HG03521 (cell line): ENCODE results near the gene SMIM1.
"Not testable (repeated sequence)": the region's sequence is repeated elsewhere in the genome, so short reads cannot be mapped to it uniquely, and the experiment has no call there.

ENCODE experiments used
- ATAC-seq: cut with Tn5 transposase; IDR thresholded peaks from one replicate; pipeline ENCODE4 v1.9.1; 2021; ENCODE audit warnings: mild to moderate bottlenecking, moderate library complexity; ENCODE audit not compliant: unreplicated experiment

Gene SMIM1

DNA sequence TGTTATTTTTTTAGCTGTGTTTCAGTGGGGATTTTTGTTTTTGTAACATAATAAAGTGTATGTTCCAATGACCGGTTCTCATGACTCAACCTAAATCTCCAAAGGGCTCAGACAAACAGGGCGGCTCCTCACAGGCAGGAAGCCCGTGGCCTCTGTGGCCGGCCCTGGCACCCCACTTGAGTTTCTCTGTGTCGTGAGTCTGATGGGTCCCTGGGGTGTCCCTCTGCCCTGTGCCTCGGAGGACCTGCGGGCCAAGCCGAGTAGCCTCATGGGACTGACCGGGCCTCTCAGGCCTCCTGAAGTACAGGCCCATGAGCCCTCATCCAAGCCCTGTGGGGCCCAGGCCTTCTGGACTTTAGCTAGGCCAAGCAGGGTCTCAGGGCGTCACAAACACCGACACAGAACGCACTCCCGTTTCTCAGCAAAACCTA is 36.4 kb upstream of the SMIM1 start:
- ATAC-seq: no peak

DNA sequence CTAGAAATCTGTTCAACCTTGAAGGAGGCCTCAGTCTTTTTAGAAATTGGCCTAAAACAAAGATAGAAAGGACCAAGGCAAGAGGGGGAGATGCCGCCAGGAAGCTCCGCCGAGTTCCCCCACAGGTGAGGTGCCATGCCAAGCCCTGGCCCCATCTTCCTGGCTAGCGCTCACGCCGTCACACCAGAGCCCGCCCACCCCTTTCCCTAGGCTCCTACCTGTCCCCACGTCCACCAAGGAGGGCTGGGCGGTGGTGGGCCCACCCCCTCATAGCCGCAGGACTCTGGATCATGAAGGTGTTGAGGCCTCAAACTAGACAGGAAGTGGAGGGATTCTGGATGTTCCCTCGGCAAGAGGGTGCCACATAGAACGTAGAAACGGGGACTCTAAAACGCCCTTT is 35.8 kb upstream of the SMIM1 start:
- no peak for ATAC-seq

DNA sequence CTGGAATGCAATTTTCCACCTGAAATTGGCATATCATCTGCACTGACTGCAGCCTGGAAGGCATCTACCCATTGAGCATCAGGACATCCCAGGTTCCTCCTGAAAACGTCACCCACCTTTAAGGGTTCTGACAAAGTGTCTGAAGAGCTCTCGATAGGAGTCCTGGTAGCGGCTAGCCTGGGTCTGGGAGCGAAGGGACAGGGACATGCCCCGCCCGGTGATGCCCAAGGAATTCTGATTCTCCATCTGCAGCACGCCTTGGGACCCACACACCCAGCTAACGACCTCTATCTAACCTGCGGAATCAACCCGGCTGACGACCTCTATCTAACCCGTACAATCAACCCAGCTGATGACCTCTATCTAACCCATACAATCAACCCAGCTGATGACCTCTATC is 33.6 kb upstream of the SMIM1 start:
- no peak for ATAC-seq

DNA sequence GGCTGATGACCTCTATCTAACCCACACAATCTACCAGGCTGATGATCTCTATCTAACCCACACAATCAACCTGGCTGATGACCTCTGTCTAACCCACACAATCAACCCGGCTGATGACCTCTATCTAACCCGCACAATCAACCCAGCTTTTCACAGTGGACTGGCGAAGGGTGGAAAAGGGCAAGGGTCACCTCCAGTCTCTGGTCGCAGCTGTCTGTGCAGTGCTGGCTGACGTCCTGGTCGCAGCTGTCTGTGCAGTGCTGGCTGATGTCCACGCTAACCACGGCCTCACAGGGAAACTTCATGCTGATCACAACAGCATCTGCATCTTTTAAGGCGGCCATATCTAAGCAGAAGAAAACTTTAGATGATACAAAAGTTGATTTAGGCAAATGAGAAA is 32.5 kb upstream of the SMIM1 start:
- ATAC-seq: no peak

DNA sequence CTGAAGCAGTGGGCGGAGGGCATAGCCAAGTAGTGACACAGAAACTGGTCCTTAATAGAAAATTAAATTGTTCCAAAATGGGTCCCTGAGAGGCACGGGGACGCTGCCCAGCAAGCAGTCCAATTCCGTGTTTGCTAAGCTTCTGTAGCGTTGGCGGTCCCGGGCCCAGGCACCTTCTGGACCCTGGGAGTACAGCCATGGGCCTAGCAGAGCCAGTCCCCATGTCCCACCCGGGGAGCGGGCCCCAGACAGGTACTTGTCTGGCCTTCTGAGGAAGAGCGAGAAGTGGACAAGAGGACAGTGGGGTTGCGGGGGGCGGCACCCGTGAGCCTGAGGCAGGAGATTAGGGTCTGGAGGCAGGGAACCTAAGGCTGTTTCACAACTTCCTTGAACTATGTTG is 31.8 kb upstream of the SMIM1 start:
- ATAC-seq: no peak

DNA sequence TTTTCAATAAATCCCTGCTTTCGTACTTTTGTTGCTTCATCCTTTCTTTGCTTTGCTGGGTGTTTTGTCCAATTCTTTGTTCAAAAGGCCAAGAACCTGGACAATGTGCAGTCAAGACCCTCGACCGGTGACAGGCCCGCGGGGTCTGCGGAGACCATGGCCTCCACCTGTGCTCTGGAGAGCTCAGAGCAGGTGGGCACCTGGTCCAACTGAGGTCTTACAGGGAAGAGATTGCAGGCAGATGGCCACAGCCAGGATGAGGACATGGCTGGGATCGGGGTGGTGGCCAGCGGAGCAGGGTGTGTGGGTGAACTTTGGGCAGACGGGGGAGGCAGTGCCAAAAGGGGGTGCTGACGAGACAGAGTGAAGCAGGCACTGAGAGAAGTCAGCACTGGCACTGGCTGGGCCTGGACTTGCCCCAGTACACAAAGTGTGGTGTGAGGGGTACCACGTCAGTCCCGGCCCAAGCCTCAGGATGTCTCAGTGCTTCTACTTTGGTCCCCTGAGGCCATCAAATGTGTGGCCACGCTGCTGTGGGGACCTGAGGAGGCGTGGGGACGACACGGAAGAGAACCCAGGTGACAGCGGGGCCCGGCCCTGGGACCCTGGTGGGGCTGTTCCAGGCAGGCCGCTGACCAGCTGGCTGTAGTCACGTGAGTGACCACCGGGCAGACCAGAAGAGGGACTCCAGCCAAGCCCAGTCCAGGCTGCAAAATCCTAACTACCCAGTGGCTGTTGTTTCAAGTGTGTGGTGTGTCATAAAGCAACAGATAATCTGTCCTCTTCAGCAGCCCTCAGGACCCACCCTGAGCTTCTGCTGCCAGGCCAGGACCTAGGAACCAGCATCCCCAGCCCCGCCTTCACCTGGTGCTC is 30.7 kb upstream of the SMIM1 start:
- ATAC-seq: no peak

DNA sequence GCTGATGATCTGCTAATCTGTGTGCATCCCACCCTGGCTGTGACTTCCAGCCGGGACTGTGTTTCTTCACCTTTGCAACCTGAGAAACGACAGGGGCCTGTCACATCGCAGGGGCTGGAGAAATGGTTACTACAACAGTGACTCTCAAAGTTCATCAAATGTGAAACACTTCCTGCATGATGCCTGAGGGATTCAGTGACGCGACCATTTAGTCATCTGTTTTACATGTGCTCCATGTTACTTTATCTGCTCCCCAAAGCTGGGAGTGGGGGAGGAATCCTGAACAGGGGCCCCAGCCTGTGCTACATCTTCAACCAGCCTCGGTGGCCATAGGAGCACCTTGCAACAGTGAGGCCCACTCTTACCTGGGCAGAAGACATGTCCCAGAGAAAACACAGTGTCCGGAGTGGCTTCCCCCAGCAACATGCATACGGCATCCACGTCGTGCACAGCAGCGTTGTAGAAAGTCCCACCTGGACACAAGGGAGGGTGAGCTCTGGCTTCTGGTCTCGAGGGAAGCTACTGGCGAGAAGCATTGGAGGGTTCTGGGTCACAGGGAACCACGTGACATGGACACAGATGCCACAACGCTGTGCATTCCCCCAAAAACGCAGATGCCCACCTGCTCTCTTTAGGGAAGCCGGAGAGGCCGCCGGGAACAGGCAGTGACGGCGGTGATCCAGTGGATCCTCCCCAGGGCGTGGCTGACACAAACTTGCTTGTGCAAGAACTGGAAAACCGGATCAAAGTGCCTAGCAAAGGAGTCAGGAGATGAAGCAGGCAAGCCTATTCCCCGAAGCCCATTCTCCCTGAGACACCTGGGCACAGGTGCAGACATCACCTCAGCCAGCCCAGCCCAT is 29.9 kb upstream of the SMIM1 start:
- ATAC-seq: no peak

DNA sequence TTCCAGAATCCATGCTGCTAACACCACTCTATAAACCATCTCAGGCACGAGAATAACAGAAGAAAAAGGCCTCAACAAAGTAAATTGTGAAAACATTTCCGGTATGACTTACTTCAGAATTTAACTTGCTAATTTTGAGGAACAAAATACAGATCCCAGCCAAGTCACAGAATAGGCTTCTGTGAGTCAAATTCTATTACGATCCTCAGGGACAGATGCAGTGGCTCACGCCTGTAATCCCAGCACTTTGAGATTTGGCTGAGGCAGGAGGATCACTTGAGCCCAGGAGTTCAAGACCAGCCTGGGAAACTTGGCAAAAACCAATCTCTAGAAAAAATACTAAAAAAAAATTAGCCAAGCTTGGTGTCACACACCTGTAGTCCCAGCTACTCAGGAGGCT is 29.1 kb upstream of the SMIM1 start:
- ATAC-seq: no peak

DNA sequence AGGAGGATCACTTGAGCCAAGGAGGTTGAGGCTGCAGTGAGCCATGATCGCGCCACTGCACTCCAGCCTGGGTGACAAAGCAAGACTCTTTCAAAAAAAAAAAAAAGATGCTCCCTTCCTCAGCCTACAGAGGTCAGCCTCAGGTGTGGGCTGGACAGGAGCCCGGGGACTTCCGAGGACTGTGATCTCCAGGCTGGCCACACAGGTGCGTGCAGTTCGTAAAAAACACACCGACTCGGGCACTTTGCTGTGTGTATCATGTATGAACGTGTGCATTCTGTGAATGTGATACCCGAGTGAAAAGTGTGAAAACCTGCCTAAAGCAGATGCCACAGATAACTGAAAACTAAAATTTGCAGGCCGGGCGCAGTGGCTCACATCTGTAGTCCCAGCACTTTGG is 28.7 kb upstream of the SMIM1 start:
- no peak for ATAC-seq

DNA sequence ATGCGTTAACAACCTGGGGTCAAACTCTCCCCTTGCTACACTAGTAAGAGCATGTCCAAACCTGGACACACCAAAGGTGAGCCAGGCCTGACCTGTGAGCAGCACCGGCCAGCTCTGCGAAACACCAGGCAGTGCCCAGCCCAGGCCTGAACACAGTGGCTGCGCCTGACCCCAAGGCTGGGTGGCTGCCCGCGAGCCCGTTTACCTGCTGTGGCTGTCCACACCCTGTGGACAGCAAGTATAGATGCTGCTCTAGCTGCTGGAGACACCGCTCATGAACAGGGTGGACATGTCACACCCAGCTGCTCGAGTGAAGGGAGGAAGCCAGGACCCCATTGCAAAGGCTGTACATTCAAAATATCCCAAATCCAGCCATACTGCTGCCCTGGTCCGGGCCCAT is 27.9 kb upstream of the SMIM1 start:
- no peak for ATAC-seq

DNA sequence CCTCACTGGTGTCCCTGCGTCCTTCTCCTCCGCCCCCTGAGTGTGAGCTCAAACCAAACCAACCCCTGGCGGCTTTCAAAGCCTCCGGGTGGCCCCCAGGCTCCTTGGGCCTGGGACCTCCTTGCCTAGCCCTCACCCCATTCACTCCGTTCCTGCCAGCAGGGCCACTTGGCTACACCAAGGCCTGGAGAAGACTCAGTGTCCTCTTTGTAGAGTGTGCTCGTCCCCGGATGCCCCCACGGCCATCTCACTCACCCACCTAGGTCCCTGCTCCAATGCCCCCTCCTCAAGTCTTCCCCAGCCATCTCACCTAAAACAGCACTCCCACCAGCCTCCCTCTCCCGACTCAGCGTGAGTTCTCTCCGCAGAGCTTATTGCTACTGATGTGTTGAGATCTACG is 27.5 kb upstream of the SMIM1 start:
- no peak for ATAC-seq

DNA sequence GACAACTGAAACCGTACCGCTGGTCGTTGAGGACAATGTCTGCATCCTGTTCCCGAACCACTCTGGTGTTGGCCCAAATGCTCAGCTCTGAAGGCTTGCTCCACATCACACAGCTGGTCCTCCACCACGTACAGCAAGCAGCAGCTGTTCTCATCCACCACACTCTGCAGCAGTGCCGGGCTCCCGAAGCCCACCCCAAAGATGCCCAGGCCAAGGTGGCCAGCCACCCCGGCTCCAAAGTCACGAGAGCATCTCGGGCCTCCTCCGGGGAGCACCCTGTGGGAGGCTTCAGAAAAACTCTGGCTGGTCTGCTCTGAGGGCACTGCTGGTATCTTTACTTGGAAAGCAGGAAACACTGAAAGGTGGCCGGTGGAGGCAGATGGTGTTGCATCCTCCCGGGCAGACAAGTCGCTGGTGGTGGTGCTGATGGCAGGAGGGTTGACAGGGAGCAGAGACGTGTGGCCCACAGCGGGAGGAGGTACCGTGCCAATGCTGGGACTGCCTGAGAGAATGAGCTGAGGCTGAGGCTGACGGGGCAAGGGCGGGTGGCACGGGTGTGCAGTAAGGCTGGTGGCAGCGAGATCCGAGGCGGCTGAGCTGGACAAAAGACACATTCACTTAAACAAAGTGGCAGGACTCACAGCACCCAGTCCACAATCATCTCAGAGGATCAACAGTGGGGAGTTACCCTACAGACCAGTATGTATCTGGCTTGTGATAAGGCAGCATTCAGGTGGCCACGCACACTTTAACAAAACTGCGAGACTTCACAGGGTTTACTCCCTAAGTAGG is 26.8 kb upstream of the SMIM1 start:
- ATAC-seq: no peak

DNA sequence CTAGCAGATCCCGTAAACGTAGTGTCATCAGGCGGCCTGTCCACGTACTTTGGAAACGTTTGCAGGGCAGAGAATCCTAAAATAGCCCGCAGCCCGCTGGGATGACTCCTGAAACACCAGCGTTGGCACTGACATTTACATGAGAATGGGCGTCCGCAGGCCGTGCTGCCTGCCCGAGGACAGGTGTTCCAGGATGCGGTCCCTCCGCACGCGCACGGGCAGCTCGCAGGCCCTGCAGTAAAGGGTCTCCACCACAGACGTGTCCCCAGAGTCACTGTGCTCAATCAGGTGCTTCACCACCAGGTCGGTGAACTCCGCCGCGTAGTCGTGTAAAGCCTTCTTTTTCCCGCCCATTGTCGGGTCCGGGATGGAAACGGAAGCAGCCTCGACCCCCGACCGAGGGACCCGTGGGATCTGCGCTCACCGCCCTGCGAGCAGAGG is 26.1 kb upstream of the SMIM1 start:
- no peak for ATAC-seq

DNA sequence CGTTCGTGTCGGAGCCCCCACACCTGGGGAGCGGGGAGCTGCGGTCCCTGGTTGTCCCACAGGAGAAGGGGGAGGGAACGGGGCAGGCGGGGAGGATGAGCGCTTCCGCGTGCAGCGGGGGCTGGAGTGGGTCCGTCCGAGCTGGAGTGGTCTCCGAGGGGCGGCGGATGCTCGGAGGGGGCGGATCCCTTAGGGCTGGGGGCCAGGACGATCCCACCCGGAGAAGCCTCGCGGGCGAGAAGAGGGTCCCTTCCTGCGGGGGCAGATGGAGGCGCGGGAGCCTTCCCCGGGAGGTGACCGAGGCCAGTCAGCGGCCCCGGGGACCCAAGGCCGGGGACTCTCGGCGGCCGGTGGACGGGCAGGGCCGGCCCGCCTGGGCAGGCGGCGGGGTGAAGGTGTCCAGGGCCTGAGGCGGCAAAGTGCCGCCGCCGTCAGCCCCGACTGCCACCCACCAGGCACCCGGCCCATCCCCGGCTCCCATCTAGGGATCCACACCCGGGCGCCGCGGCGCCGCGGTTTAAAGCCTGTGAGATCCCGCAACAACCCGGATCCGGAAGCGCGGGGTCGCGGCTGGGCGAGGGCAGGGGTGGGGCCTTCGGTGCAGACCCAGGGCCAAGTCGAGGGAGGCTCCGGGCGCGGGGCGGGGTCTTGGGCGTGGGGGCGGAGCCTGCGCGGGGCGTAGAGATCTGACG is 25.6 kb upstream of the SMIM1 start:
- no peak for ATAC-seq

DNA sequence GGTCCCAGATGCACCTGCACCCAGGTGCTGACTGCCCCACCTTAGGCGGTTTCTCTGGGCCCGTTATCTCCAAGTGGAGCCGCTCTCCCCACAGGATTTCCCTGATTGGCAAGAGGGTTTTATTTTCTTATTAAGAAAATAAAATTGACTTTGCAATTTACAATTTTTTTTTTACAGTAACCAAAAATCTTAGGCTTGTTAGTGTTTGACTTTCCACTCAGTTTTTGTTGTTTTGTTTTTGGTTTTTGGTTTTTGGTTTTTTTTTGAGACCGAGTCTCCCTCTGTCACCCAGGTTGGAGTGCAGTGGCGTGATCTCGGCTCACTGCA is 25.1 kb upstream of the SMIM1 start:
- no peak for ATAC-seq

DNA sequence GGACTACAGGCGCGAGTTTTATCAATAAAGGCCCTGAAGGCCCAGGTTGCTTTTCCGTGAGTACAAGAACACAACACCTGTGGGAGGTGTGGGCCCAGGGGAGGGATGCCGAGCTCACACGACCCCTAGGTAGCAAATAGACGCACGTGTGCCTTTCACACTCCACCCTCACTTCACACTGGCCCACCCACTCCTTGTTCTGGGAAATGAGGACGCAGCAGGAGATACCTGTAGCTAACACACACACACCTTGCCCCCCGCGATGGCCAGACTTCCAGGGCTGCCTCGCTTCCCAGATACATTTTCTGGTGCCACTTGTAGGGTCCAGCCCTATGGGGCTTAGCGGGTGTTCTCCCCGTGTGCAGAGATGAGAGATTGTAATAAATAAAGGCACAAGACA is 24.6 kb upstream of the SMIM1 start:
- no peak for ATAC-seq

DNA sequence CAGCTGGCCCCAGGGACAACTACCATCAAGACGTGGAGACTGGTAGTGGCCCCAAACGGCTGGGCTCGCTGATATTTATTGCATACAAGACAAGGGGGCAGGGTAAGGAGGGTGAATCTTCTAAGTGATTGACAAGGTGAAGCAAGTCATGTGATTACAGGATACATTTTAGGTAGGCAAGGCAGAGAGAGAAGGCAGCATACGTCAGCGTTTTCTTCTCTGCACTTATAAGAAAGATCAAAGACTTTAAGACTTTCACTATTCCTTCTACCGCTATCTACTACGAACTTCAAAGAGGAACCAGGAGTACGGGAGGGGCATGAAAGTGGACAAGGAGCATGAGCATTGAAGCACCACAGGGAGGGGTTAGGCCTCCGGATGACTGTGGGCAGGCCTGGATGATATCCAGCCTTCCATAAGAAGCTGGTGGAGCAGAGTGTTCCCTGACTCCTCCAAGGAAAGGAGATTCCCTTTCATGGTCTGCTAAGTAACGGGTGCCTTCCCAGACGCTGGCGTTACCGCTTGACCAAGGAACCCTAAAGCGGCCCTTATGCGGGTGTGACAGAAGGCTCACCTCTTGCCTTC is 24.1 kb upstream of the SMIM1 start:
- ATAC-seq: not testable (repeated sequence)

DNA sequence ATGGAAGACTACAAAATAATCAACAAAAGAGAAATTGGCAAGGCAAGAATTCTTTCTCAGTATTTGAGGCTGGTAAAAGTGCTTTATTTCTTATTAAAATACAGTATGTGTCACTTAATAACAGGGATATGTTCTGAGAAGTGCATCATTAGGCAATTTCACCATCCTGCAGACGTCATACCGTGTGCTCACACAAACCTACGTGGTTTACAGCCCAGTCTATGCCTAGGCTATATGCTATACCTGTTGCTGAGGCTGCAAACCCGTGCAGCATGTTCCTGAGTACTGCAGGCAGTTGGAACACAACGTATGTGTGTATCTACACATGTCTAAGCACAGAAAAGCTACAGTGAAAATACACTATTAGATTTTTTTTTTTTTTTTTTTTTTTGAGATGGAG is 23.0 kb upstream of the SMIM1 start:
- ATAC-seq: no peak

DNA sequence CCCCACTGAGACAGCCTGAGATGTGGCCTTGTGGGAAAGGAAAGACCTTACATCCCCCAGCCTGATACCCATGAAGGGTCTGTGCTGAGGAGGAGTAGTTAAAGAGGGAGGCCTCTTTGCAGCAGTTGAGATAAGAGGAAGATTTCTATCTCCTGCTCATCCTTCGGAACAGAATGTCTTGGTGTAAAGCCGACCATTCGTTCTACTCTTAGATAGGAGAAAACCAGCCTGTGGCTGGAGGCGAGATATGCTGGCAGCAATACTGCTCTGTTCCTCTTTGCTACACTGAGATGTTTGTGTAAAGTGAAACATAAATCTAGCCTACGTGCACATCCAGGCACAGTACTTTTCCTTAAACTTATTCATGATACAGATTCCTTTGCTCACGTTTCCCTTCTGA is 21.8 kb upstream of the SMIM1 start:
- ATAC-seq: no peak

DNA sequence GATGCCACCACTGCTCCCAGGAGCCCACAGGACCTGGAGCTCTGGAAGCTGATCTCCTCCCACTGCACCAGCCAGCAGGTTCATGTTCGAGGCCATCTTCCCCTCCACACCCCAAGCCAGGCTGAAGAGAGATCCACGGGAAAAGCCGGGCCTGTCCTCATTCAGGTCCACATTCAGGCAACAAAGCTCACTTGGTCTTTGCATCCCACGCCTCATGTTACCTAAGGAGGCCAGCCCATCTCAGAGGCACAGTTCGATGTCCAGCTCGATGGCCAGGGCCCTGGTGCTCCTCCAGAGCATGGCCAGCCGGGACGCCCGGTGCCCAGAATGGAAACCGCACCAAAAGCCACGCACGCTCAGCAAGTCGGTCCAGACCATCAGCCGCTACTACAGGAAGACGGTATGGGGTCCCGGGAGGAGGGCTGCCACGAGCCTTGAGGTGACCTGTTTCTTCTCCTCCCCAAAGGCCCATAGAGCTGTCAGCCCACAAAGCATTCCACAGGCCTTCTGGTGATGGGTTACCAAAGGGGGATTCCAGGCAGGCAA is 20.1 kb upstream of the SMIM1 start, which contains the start of gene CCDC27:
Gene CCDC27 (plus strand): TSS at position 51 of the 546 bp plus-strand sequence. CDS start 32 bp downstream, at position 83.
- no peak for ATAC-seq
